Measurements from ENCODE around the gene CHEK1. TPM values are rescaled to one million over a fixed set of nuclear protein-coding genes. Genes with fewer than 3 reads are reported as not detected.

Gene CHEK1
- polyA plus RNA-seq, 1 donor: 8.8 TPM

DNA sequence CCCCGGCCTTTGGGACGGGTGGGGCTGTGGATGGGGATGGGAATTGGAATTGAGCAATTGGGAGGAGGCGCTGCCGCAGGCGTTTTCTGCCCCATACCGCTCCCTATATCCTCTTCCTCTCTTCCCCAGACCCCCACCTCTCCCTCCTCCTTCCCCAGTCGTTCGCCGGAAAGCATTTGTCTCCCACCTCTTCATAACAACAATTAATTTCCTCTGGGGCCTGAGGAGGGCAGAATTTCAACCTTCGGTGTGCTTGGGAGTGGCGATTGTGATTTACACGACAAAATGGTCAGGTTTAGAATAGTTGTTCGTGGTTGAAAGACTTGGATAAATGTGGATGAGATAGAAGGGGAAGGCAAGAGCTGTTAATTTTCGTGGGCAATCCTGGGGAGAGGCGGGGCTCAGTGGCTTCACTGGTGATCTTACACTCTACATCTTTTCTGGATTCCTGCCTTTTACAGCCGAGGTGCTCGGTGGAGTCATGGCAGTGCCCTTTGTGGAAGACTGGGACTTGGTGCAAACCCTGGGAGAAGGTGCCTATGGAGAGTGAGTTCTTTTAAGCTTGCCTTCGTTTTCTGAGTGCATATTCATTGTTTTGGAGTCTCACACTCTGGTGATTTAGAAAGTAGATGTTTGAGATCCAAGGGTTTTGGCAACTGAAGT, 1.5 kb downstream of the CHEK1 start:
- DNase-seq: no peak

DNA sequence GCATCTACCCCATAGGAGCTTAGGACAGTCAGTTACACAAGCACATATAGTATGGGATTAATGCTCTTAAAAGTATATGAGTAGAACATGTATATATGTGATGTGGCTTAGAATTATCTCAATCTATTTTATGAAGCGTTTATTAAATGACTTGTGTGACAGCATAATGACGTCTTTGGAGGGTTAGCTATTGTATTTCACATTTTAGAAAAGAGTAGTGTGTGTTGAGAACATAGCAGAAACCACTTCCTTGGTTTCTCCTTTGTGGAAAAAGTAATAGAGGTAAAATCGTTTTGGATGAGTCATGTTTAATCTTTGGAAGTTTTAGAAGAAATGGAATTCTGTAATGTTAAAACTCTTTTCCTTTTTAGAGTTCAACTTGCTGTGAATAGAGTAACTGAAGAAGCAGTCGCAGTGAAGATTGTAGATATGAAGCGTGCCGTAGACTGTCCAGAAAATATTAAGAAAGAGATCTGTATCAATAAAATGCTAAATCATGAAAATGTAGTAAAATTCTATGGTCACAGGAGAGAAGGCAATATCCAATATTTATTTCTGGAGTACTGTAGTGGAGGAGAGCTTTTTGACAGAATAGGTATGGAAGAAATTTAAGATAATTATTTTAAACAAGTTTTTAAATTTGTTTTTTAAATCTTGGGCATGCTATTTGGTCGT, 2.4 kb downstream of the CHEK1 start:
- no peak for DNase-seq

GRCh38 chr11:125637840-125638239, 12.9 kb downstream of the CHEK1 start:
- DNase-seq: no peak

DNA sequence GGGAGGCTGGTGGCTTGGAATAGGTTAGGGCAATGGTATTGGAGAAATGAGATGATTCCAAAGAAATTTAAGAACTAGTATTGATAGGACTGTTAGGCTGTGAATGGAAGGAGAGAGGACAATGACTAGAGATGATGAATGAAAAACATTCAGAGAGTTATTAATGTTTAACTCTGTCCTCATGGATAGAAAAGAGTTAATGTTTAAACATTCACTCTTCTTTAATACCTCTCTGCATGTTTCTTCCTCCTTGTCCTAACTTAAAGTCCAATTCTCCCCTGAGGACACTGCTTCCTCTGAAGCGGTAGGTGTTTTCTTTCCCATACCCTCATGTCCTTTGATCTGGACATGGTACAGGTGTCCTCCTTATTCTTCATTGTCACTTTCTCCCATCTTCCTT, 13.4 kb downstream of the CHEK1 start:
- DNase-seq: no peak

DNA sequence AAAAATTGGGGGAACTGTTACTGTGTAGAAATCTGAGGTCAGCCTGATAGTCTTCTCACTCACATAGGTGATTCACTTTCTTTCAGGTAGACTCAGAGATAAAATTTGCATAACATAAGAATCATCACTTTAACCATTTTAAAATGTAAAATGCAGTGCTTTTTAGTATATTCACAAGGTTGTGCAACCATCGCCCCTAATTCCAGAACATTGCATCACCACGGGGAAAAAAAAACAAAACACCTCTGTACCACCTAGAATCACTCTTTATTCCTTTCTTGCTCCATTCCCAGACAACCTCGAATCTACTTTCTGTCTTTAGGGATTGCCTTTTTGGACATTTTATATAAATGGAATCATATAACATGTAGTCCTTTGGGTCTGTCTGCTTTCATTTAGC, 20.9 kb downstream of the CHEK1 start:
- DNase-seq: no peak

DNA sequence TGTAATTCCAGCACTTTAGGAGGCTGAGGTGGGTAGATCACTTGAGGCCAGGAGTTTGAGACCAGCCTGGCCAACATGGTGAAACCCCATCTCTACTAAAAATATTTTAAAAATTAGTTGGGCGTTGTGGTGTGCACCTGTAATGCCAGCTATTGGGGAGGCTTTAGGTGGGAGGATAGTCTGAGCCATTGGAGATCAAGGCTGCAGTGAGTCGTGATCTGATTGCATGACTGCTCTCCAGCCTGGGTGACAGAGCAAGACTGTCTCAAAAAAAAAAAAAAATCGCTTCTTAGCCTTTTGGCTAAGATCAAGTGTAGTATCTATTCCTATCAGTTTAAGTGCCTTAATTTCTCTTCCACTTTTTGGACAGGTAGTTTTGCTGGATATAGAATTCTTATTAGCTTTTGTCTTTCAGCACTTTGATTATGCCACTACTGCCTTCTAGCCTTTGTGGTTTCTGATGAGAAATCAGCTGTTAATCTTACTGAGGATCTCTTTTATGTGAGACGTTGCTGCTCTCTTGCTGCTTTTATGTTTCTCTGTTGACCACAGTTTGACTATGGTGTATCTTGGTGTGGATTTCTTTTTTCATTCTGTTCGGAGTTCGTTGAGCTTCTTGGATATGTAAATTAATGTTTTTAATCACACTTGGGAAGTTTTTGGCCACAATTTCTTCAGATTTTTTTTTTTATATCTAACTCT, 24.7 kb downstream of the CHEK1 start:
- DNase-seq: no peak

GRCh38 chr11:125662689-125663088, 37.7 kb downstream of the CHEK1 start:
- no peak for DNase-seq

- no peak for DNase-seq
These were observed 38.9 kb downstream of the CHEK1 start for GRCh38 chr11:125663910-125664309.

- no peak for DNase-seq
These were observed 42.2 kb downstream of the CHEK1 start for GRCh38 chr11:125667151-125667550.

DNA sequence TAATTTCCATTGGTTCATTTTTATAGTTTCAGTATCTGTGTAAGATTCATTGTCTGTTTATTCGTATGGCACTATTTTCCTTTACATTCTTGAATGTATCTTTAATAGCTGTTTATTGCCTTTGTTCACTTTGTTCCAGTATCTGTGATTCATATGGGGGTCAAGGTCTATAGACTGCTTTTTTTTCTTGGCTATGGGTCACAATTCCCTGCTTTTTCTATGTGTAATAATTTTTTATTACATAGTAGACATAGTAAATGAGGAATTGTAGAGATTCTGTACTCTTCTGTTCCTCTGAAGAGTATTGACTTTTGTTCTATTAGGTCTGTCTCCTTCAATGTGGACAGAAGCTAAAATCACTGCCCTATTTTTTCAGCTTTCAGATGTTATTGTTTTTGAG, 45.2 kb downstream of the CHEK1 start:
- DNase-seq: no peak

DNA sequence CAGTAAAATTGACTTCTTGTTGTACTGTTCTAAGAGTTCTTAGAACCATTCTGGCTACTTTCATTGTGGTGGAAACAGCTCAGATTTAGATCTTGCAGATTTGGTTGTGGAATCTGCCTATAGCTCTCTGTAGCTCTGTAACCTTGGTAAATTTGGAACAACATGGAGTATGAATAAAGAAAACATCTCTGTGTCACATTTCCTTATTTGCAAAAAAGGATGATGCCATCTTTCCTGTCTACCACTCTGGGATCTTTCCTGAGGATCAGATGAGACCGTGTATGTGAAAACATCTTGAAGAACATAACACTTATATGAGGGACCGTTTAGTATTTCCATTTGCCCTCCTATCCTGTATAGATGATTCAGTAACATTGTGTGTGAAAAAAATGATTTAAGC, 46.6 kb downstream of the CHEK1 start:
- no peak for DNase-seq

DNA sequence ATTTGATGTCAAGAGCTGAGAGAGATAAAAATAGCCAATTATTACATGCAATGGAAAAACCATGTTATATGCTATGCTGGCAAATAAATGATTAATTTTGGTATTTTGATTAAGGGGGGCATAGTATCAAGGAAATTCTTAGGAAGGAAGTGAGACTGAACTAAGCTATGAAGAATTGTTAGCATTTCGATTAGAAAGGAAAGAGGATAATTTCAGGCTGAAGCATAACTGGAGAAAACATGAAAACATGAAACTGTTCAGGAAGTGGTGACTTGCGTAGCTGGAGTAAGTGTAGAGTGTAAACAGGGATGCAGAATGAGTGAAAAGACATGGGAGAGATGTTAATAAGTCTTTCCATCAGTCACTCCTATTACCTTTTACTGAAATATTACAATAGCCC, 49.2 kb downstream of the CHEK1 start:
- no peak for DNase-seq

- DNase-seq: no peak
These were observed 50.2 kb downstream of the CHEK1 start for GRCh38 chr11:125675196-125675595.

DNA sequence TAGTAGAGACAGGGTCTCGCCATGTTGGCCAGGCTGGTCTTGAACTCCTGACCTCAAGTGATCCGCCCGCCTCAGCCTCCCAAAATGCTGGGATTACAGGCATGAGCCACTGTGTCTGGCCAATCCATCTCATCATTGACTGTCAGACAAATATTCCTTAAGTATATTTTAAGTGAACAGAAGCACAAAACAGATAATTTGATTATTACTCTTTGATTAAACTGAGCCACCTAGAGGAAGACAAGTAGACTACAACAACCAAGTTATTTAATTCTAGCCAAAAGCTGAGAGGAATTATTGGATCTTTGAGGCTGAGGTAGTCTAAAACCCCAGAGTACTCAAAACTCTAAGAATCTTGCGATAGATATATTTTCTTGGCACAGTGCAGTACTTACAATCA, 54.4 kb downstream of the CHEK1 start:
- DNase-seq: no peak

- no peak for DNase-seq
These were observed 54.9 kb downstream of the CHEK1 start for GRCh38 chr11:125679837-125680236.

GRCh38 chr11:125680747-125681146, 55.8 kb downstream of the CHEK1 start, which contains the start of gene ACRV1:
TSS of gene ACRV1 (minus strand) at chr11:125680847. CDS start at chr11:125680780, 67 bp downstream.
- DNase-seq: no peak

GRCh38 chr11:125685228-125685627, 60.3 kb downstream of the CHEK1 start:
- DNase-seq: no peak

- DNase-seq: no peak
These were observed 63.1 kb downstream of the CHEK1 start for GRCh38 chr11:125688066-125688465.

DNA sequence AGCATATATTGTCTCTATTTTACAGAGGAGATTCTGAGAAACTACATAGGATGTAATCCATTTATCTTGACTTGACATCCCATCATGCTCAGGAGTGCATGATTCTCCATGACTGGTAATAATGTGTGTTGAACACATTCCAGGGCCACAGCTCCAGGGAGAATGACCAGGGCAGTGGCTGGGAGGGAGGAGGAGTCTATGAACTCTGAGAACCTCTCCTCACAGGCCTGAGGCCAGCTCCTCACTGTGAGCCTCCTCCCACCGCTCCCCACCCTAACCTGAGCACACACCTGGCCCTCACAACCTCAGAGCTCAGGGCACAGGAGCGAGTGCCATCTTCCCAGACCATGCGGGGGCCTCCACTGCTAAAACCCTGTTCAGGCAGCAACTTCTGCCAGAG, 63.7 kb downstream of the CHEK1 start:
- DNase-seq: no peak

DNA sequence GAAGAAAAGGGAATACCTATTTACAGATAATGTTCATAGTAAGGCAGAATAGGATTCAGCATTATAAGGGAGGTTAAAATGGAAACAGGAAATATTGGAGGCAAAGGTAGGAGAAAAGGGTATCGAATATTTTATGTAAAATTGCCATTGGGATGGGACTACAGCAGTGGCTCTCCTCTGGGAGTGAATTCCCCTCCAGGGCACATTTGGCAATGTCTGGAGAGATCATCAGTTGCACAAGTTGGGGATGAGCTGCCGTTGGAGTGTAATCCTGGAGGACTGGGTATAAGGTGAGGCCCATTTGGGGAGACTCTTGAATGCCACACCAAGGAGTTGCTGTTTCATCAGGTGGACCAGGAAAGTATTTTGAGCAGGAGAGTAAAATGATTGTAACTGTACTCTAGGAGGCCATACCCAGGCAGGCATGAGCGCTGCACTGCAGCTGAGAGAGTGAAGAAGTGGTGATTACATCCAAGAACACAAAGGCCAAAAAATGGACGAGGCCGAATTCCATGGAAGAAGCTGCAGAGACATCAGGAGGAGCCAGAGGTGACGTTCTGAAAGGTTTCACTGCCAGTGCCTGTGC, 64.4 kb downstream of the CHEK1 start:
- no peak for DNase-seq

GRCh38 chr11:125690006-125690405, 65.0 kb downstream of the CHEK1 start:
- DNase-seq: no peak

DNA sequence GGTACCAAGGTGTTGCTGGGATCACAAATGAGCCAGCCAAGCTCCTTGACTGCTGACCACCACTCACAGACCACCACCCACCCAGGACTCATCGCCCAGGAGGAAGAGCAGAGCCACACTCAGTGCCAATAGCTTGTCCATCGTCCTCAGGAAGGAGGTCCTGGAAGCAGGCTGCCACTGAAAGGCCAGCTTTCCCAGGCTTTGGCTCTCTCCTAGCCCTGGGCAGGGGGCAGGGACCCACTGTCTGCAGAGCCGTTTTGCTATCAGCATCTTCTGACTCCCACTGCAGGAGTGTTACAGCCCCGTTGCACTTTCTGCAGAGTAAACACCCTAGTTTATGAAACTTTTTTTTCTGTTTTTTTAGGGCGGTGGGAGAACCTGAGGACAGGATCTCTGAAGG, 67.9 kb downstream of the CHEK1 start:
- DNase-seq: no peak

GRCh38 chr11:125694951-125695350, 70.0 kb downstream of the CHEK1 start:
- DNase-seq: no peak
